Measurements from ENCODE around the gene ZBTB26. TPM values are rescaled to one million over a fixed set of nuclear protein-coding genes. Genes with fewer than 3 reads are reported as not detected.

ZBTB26 gene
- total and polyA plus RNA-seq, 12 donors: 2.0 to 5.5 (median 3.7) TPM

GRCh38 chr9:122930541-122931225 is 629 bp downstream of the ZBTB26 start:
- Histone ChIP-seq H3K4me1 (peaks cover 3 to 41% (median 32%) of the 10 kb centered on the region in 9 donors), H3K9me3 (no peaks in the 10 kb centered on the region), H3K4me3 (peak overlapping the region; percentile 62 to 94 (median 84)), H3K36me3 (peaks cover 0 to 10% (median 0%) of the 10 kb centered on the region in 9 donors), H3K27ac (peak overlapping the region; percentile 36 to 96 (median 90)), H3K27me3 (no peaks in the 10 kb centered on the region)
- ATAC-seq (no peak), DNase-seq (no peak)
- intact Hi-C loops (cut with DNase I): loop anchor here in 2 of 10 donors (1.0 to 5.0 kb wide), 3 partner anchors 10 to 47 kb away; partner anchors contain the start of gene RC3H2 (in 1 of the 2)
- WGBS, 2 donors: 24 to 27% methylated on average over 10 of the region's 10 CpGs
- TF ChIP-seq CTCF (IDR thresholded peaks at IDR 0.05): no peak

GRCh38 chr9:122929796-122930354 is 1.4 kb downstream of the ZBTB26 start:
- no peak for TF ChIP-seq CTCF (IDR thresholded peaks at IDR 0.05)
- WGBS, 2 donors: 89 to 90% methylated on average over 1 of the region's 1 CpG
- H3K27me3 ChIP-seq: no peaks in the 10 kb centered on the region
- DNase-seq: no peak
- ATAC-seq: no peak
- intact Hi-C loops (cut with DNase I): loop anchor here in 1 of 10 donors (5.0 kb wide), 1 partner anchor 47 kb away; no protein-coding TSS in a partner anchor
- no peaks in the 10 kb centered on the region for H3K9me3 ChIP-seq
- peak overlapping the region in 1 of 10 donors; percentile 12 for H3K27ac ChIP-seq
- H3K4me1 ChIP-seq: peaks cover 3 to 41% (median 32%) of the 10 kb centered on the region in 9 donors
- peaks cover 0 to 16% (median 0%) of the 10 kb centered on the region in 9 donors for H3K36me3 ChIP-seq
- peak overlapping the region in 2 of 10 donors; percentile 78 to 85 for H3K4me3 ChIP-seq

- H3K36me3 ChIP-seq: peaks cover 0 to 40% (median 5%) of the 10 kb centered on the region in 9 donors
- peaks cover 0 to 3% (median 0%) of the 10 kb centered on the region in 9 donors for H3K4me1 ChIP-seq
- DNase-seq (no peak), ATAC-seq (no peak)
- 83 to 89% methylated on average over 3 of the region's 3 CpGs for WGBS, 2 donors
- H3K27ac ChIP-seq: no peak overlapping the region
- no peaks in the 10 kb centered on the region for H3K9me3 ChIP-seq
- intact Hi-C loops (cut with DNase I): no loop called here
- TF ChIP-seq CTCF (IDR thresholded peaks at IDR 0.05): no peak
- no peak overlapping the region for H3K4me3 ChIP-seq
- no peaks in the 10 kb centered on the region for H3K27me3 ChIP-seq
Measured at GRCh38 chr9:122923947-122924346, 7.4 kb downstream of the ZBTB26 start.

GRCh38 chr9:122922713-122923112 is 8.6 kb downstream of the ZBTB26 start:
- H3K36me3 ChIP-seq: peaks cover 0 to 47% (median 11%) of the 10 kb centered on the region in 9 donors
- H3K27me3 ChIP-seq: no peaks in the 10 kb centered on the region
- no peak overlapping the region for H3K27ac ChIP-seq
- no peaks in the 10 kb centered on the region for H3K9me3 ChIP-seq
- WGBS, 2 donors: 93 to 94% methylated on average over 8 of the region's 8 CpGs
- H3K4me3 ChIP-seq: no peak overlapping the region
- no peak for TF ChIP-seq CTCF (IDR thresholded peaks at IDR 0.05)
- intact Hi-C loops (cut with DNase I): no loop called here
- no peak for ATAC-seq
- DNase-seq: no peak
- no peaks in the 10 kb centered on the region for H3K4me1 ChIP-seq

Data from heart right ventricle (tissue), 16 donors.